Uterus (tissue), 2 donors: Measurements from ENCODE around the gene ATP1A2.

Experiments used
- CTCF ChIP-seq, 4 experiments: fragments of 200-600 bp in 2 of 4; fragments of 450-650 bp in 2 of 4; sonication (generic) in 2 of 4; IDR thresholded peaks; one replicate each; pipeline ENCODE4 v1.5.1; 2016 to 2019; ENCODE audit warnings: antibody characterized with exemption in 4 of 4, mild to moderate bottlenecking in 2 of 4, moderate library complexity in 1 of 4
- POLR2A ChIP-seq, 2 donors: fragments of 450-650 bp; IDR thresholded peaks; one replicate each; pipeline ENCODE4 v1.6.1; 2016; ENCODE audit warnings: antibody characterized with exemption in 2 of 2, mild to moderate bottlenecking in 1 of 2, moderate library complexity in 1 of 2

GRCh38 chr1:160189649-160190625 is 74.4 kb downstream of the ATP1A2 start, which contains the start of gene CASQ1:
- no peak for TF ChIP-seq CTCF (IDR thresholded peaks at IDR 0.05)
- no peak for TF ChIP-seq POLR2A (IDR thresholded peaks at IDR 0.05)
